SK-N-SH (cell line): ENCODE data around the gene ZNF397. TPM values are rescaled to one million over a fixed set of nuclear protein-coding genes. Genes with fewer than 3 reads are reported as not detected.

Source experiments
- CTCF ChIA-PET: fragments of 300-600, 350-600 bp; formaldehyde crosslinking; extraction: SDS; loops from one replicate; lab custom pipeline; 2021; lab: Yijun Ruan, JAX
- POLR2A ChIA-PET: fragments of 350-600 bp; sonication (Branson Sonifier 250); formaldehyde crosslinking; extraction: SDS; loops from one replicate; lab custom pipeline; 2020; ENCODE audit warnings: antibody characterized with exemption, inconsistent platforms; lab: Yijun Ruan, JAX
- DNase-seq: peaks from one replicate; pipeline ENCODE4 v3.0.0; 2012
- H2AFZ ChIP-seq: fragments of 200-600 bp; sonication (generic); 2 replicates; pipeline ENCODE4 v1.8.1; 2016; ENCODE audit warnings: antibody characterized with exemption, mild to moderate bottlenecking, low read depth
- H3F3A ChIP-seq: fragments of 200-600 bp; sonication (generic); replicated peaks from 2 replicates; pipeline ENCODE3; 2016; ENCODE audit warnings: antibody characterized with exemption, mild to moderate bottlenecking; ENCODE audit not compliant: insufficient read depth
- H3K27ac ChIP-seq, 2 experiments: fragments of 200-500 bp in 1 of 2; fragments of 200-600 bp in 1 of 2; sonication (Bioruptor generic) in 1 of 2; sonication (generic), shearing (Covaris generic) in 1 of 2; 2 replicates each; pipeline versions ENCODE4 v1.5.1 to v1.6.1; 2014 to 2016; ENCODE audit warnings: low read depth in 2 of 2, inconsistent platforms in 1 of 2, low read length in 1 of 2, mild to moderate bottlenecking in 1 of 2, mixed read lengths in 1 of 2
- H3K27me3 ChIP-seq: fragments of 200-600 bp; sonication (generic), shearing (Covaris generic); 2 replicates; pipeline ENCODE4 v1.6.1; 2016; ENCODE audit warnings: mixed run types; ENCODE audit not compliant: insufficient read depth
- H3K36me3 ChIP-seq, 2 experiments: fragments of 200-500 bp in 1 of 2; fragments of 200-600 bp in 1 of 2; sonication (Bioruptor generic) in 1 of 2; sonication (generic) in 1 of 2; replicated peaks in 1 of 2; 2 replicates each; pipeline versions ENCODE3 to v1.5.1; 2014 to 2016; ENCODE audit warnings: low read length in 1 of 2, mild to moderate bottlenecking in 1 of 2; ENCODE audit not compliant: insufficient read depth in 2 of 2, control insufficient read depth in 1 of 2
- H3K4me1 ChIP-seq, 2 experiments: fragments of 200-500 bp in 1 of 2; fragments of 200-600 bp in 1 of 2; sonication (Bioruptor generic) in 1 of 2; sonication (generic), shearing (Covaris generic) in 1 of 2; 2 replicates each; pipeline versions ENCODE4 v1.5.1 to v1.6.1; 2014 to 2016; ENCODE audit warnings: low read depth in 1 of 2, low read length in 1 of 2, mixed run types in 1 of 2; ENCODE audit not compliant: insufficient read depth in 2 of 2, control insufficient read depth in 1 of 2
- H3K4me2 ChIP-seq: fragments of 200-600 bp; sonication (generic), shearing (Covaris generic); 2 replicates; pipeline ENCODE4 v1.6.1; 2017; ENCODE audit warnings: mixed run types
- H3K4me3 ChIP-seq, 2 experiments: fragments of 200-500 bp in 1 of 2; fragments of 200-600 bp in 1 of 2; sonication (Bioruptor generic) in 1 of 2; sonication (generic), shearing (Covaris generic) in 1 of 2; 2 replicates each; pipeline versions ENCODE4 v1.5.1 to v1.8.1; 2014 to 2016; ENCODE audit warnings: low read depth in 2 of 2, inconsistent platforms in 1 of 2, low read length in 1 of 2, mild to moderate bottlenecking in 1 of 2, mixed read lengths in 1 of 2, moderate library complexity in 1 of 2
- H3K79me2 ChIP-seq: fragments of 200-600 bp; sonication (generic); 2 replicates; pipeline ENCODE4 v1.8.1; 2017; ENCODE audit warnings: mild to moderate bottlenecking; ENCODE audit not compliant: insufficient read depth
- H3K9ac ChIP-seq: fragments of 200-600 bp; sonication (generic); 2 replicates; pipeline ENCODE4 v1.6.1; 2017; ENCODE audit warnings: mixed run types
- H3K9me2 ChIP-seq: fragments of 200-600 bp; sonication (generic); 2 replicates; pipeline ENCODE4 v1.6.1; 2017; ENCODE audit warnings: mixed run types
- H3K9me3 ChIP-seq: fragments of 200-600 bp; sonication (generic); 2 replicates; pipeline ENCODE4 v1.6.1; 2017; ENCODE audit warnings: mixed run types, mild to moderate bottlenecking, moderate library complexity
- H4K20me1 ChIP-seq: fragments of 200-600 bp; sonication (generic); 2 replicates; pipeline ENCODE4 v1.6.1; 2017; ENCODE audit warnings: mild to moderate bottlenecking, mixed run types; ENCODE audit not compliant: insufficient read depth
- ELF1 ChIP-seq: IDR thresholded peaks from 2 replicates; pipeline ENCODE4 v1.4.0; 2012
- EZH2phosphoT487 ChIP-seq: fragments of 200-600 bp; sonication (generic); IDR thresholded peaks from 2 replicates; pipeline ENCODE4 v1.6.1; 2017; ENCODE audit warnings: low read depth, mixed run types, mild to moderate bottlenecking, antibody characterized with exemption, moderate library complexity, borderline replicate concordance
- FOSL2 ChIP-seq: IDR thresholded peaks from 2 replicates; pipeline ENCODE4 v1.4.0; 2012; ENCODE audit warnings: low read depth, mild to moderate bottlenecking, moderate library complexity, borderline replicate concordance
- FOXM1 ChIP-seq: IDR thresholded peaks from 2 replicates; pipeline ENCODE4 v1.4.0; 2012; ENCODE audit warnings: low read depth, mild to moderate bottlenecking
- GATA2 ChIP-seq: sonication (generic); formaldehyde crosslinking; IDR thresholded peaks from 2 replicates; pipeline ENCODE4 v1.5.0; 2020; ENCODE audit warnings: mild to moderate bottlenecking, missing genetic modification reagents
- MEF2A ChIP-seq: IDR thresholded peaks from 2 replicates; pipeline ENCODE4 v1.4.0; 2012; ENCODE audit warnings: low read depth, borderline replicate concordance
- MXI1 ChIP-seq: IDR thresholded peaks from 2 replicates; pipeline ENCODE4 v1.6.1; 2012; ENCODE audit warnings: mild to moderate bottlenecking, low read depth, low read length, improper control_type of control experiment
- NFIC ChIP-seq: IDR thresholded peaks from 2 replicates; pipeline ENCODE4 v1.4.0; 2012; ENCODE audit warnings: borderline replicate concordance
- RFX5 ChIP-seq: IDR thresholded peaks from 2 replicates; pipeline ENCODE4 v1.6.1; 2012; ENCODE audit warnings: mild to moderate bottlenecking, improper control_type of control experiment, low read length
- RXRA ChIP-seq: IDR thresholded peaks from 2 replicates; pipeline ENCODE4 v1.4.0; 2012; ENCODE audit warnings: low read depth, mild to moderate bottlenecking, borderline replicate concordance
- TAF1 ChIP-seq: IDR thresholded peaks from 2 replicates; pipeline ENCODE4 v1.6.1; 2012; ENCODE audit warnings: low read depth, mild to moderate bottlenecking, low read length, moderate library complexity, borderline replicate concordance
- TCF12 ChIP-seq: IDR thresholded peaks from 2 replicates; pipeline ENCODE4 v1.4.0; 2012
- YY1 ChIP-seq: IDR thresholded peaks from 2 replicates; pipeline ENCODE4 v1.4.0; 2012; ENCODE audit warnings: low read depth, mild to moderate bottlenecking
- WGBS: methylation state at CpG from one replicate; pipeline ENCODE4 v1.1.6; 2017; ENCODE audit warnings: low lambda C conversion rate; 5-methylcytosine and 5-hydroxymethylcytosine counted together
- polyA plus RNA-seq, 3 experiments: library from polyadenylated mRNA; depleted of rRNA; stranded (reverse); fragments of >200 nt; gene quantifications; 2 replicates each; pipeline ENCODE4 v1.2.3, GENCODE V29; 2012
- TF ChIP-seq, protein P1 (sequence below): IDR thresholded peaks from 2 replicates; pipeline ENCODE4 v1.6.1; 2012; ENCODE audit warnings: mild to moderate bottlenecking, low read depth, low read length, moderate library complexity
- TF ChIP-seq, protein P2 (sequence below): IDR thresholded peaks from 2 replicates; pipeline ENCODE4 v1.4.0; 2012; ENCODE audit warnings: low read depth
- TF ChIP-seq, protein P3 (sequence below): IDR thresholded peaks from 2 replicates; pipeline ENCODE4 v1.4.0; 2012; ENCODE audit warnings: low read depth, borderline replicate concordance
- TF ChIP-seq, protein P4 (sequence below): fragments of 200-600 bp; sonication (generic); IDR thresholded peaks from 2 replicates; pipeline ENCODE4 v1.6.1; 2017; ENCODE audit warnings: antibody characterized with exemption, mild to moderate bottlenecking, moderate library complexity
- TF ChIP-seq, protein P5 (sequence below): fragments of 150-350 bp; IDR thresholded peaks from 2 replicates; pipeline ENCODE4 v1.6.1; 2016; ENCODE audit warnings: mild to moderate bottlenecking, low read depth, low read length

The ZNF397 gene
- polyA plus RNA-seq, 1 of the 3 experiments (the other 2 are of a cell fraction) = 4.8 TPM

DNA sequence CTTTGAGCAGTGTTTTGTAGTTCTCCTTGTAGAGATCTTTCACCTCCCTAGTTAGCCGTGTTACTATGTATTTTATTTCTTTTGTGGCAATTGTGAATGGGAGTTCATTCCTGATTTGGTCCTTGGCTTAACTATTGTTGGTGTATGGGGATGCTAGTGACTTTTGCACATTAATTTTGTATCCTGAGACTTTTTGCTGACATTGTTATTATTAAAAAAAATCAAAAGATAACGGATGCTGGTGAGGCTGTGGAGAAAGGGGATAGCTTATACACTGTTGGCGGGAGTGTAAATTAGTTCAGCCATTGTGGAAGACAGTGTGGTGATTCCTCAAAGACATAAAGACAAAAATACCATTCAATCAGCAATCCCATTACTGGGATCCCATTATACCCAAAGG lies 17.0 kb upstream of the ZNF397 start:
- Histone ChIP-seq H3K27ac (no peak overlapping the region), H3K9me3 (no peaks in the 10 kb centered on the region), H3F3A (no peaks in the 10 kb centered on the region), H3K27me3 (no peaks in the 10 kb centered on the region), H3K79me2 (no peaks in the 10 kb centered on the region), H4K20me1 (no peaks in the 10 kb centered on the region), H2AFZ (no peak overlapping the region), H3K9me2 (no peaks in the 10 kb centered on the region), H3K4me2 (no peak overlapping the region), H3K9ac (no peak overlapping the region), H3K4me1 (no peaks in the 10 kb centered on the region), H3K36me3 (no peaks in the 10 kb centered on the region), H3K4me3 (no peak overlapping the region)
- WGBS = 45% methylated on average over 3 of the region's 3 CpGs
- ChIA-PET CTCF (no interaction called here), POLR2A (no interaction called here)
- DNase-seq = no peak
- TF ChIP-seq, protein P1, sequence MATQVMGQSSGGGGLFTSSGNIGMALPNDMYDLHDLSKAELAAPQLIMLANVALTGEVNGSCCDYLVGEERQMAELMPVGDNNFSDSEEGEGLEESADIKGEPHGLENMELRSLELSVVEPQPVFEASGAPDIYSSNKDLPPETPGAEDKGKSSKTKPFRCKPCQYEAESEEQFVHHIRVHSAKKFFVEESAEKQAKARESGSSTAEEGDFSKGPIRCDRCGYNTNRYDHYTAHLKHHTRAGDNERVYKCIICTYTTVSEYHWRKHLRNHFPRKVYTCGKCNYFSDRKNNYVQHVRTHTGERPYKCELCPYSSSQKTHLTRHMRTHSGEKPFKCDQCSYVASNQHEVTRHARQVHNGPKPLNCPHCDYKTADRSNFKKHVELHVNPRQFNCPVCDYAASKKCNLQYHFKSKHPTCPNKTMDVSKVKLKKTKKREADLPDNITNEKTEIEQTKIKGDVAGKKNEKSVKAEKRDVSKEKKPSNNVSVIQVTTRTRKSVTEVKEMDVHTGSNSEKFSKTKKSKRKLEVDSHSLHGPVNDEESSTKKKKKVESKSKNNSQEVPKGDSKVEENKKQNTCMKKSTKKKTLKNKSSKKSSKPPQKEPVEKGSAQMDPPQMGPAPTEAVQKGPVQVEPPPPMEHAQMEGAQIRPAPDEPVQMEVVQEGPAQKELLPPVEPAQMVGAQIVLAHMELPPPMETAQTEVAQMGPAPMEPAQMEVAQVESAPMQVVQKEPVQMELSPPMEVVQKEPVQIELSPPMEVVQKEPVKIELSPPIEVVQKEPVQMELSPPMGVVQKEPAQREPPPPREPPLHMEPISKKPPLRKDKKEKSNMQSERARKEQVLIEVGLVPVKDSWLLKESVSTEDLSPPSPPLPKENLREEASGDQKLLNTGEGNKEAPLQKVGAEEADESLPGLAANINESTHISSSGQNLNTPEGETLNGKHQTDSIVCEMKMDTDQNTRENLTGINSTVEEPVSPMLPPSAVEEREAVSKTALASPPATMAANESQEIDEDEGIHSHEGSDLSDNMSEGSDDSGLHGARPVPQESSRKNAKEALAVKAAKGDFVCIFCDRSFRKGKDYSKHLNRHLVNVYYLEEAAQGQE = no peak
- no peak for TF ChIP-seq RFX5
- TF ChIP-seq FOXM1 = no peak
- no peak for TF ChIP-seq FOSL2
- TF ChIP-seq GATA2 (CRISPR knock-in tag) = no peak
- no peak for TF ChIP-seq MXI1
- TF ChIP-seq, protein P2, sequence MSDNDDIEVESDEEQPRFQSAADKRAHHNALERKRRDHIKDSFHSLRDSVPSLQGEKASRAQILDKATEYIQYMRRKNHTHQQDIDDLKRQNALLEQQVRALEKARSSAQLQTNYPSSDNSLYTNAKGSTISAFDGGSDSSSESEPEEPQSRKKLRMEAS = no peak
- TF ChIP-seq, protein P3, sequence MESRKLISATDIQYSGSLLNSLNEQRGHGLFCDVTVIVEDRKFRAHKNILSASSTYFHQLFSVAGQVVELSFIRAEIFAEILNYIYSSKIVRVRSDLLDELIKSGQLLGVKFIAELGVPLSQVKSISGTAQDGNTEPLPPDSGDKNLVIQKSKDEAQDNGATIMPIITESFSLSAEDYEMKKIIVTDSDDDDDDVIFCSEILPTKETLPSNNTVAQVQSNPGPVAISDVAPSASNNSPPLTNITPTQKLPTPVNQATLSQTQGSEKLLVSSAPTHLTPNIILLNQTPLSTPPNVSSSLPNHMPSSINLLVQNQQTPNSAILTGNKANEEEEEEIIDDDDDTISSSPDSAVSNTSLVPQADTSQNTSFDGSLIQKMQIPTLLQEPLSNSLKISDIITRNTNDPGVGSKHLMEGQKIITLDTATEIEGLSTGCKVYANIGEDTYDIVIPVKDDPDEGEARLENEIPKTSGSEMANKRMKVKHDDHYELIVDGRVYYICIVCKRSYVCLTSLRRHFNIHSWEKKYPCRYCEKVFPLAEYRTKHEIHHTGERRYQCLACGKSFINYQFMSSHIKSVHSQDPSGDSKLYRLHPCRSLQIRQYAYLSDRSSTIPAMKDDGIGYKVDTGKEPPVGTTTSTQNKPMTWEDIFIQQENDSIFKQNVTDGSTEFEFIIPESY = no peak
- no peak for TF ChIP-seq TCF12

DNA sequence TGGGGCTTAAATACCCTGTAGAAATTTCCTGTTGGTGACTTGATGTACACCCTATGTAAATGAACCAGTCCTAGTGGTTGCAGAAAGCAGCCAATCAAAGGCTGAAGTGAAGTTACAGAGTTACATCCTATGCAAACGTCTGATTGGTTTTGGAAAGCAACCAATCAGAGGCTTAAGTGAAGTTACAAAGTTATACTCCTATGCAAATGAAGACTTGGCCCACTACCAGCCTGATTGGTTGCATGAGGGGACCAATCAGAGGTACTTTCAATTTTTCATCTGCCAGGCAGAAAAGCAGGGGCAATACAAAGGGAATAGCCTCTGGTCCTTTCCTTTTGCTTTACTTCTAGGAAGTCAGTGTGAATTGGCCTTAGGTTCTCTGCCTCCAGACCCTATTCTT lies 13.6 kb upstream of the ZNF397 start:
- Histone ChIP-seq H3K27ac (no peak overlapping the region), H3K9me2 (no peaks in the 10 kb centered on the region), H3K27me3 (no peaks in the 10 kb centered on the region), H3F3A (no peaks in the 10 kb centered on the region), H3K4me1 (no peaks in the 10 kb centered on the region; a peak in 1 of 4 replicates), H3K9me3 (no peaks in the 10 kb centered on the region), H4K20me1 (no peaks in the 10 kb centered on the region), H3K79me2 (no peaks in the 10 kb centered on the region), H3K4me3 (no peak overlapping the region), H3K36me3 (no peaks in the 10 kb centered on the region), H2AFZ (no peak overlapping the region), H3K9ac (no peak overlapping the region), H3K4me2 (no peak overlapping the region)
- no peak for DNase-seq
- ChIA-PET CTCF (no interaction called here), POLR2A (no interaction called here)
- 63% methylated on average over 1 of the region's 1 CpG for WGBS
- no peak for TF ChIP-seq GATA2 (CRISPR knock-in tag)
- TF ChIP-seq FOSL2 = no peak
- TF ChIP-seq, protein P4, sequence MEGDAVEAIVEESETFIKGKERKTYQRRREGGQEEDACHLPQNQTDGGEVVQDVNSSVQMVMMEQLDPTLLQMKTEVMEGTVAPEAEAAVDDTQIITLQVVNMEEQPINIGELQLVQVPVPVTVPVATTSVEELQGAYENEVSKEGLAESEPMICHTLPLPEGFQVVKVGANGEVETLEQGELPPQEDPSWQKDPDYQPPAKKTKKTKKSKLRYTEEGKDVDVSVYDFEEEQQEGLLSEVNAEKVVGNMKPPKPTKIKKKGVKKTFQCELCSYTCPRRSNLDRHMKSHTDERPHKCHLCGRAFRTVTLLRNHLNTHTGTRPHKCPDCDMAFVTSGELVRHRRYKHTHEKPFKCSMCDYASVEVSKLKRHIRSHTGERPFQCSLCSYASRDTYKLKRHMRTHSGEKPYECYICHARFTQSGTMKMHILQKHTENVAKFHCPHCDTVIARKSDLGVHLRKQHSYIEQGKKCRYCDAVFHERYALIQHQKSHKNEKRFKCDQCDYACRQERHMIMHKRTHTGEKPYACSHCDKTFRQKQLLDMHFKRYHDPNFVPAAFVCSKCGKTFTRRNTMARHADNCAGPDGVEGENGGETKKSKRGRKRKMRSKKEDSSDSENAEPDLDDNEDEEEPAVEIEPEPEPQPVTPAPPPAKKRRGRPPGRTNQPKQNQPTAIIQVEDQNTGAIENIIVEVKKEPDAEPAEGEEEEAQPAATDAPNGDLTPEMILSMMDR = no peak
- no peak for TF ChIP-seq EZH2phosphoT487
- TF ChIP-seq, protein P5, sequence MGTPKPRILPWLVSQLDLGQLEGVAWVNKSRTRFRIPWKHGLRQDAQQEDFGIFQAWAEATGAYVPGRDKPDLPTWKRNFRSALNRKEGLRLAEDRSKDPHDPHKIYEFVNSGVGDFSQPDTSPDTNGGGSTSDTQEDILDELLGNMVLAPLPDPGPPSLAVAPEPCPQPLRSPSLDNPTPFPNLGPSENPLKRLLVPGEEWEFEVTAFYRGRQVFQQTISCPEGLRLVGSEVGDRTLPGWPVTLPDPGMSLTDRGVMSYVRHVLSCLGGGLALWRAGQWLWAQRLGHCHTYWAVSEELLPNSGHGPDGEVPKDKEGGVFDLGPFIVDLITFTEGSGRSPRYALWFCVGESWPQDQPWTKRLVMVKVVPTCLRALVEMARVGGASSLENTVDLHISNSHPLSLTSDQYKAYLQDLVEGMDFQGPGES = no peak
- TF ChIP-seq NFIC = no peak
- no peak for TF ChIP-seq MEF2A
- TF ChIP-seq, protein P2 = no peak
- no peak for TF ChIP-seq ELF1
- TF ChIP-seq YY1 = no peak
- no peak for TF ChIP-seq TAF1
- TF ChIP-seq RFX5 = no peak
- no peak for TF ChIP-seq RXRA
